ENCODE measurements around the gene SUPT16H.

GRCh38 chr14:21383848-21384493 lies at the start of gene SUPT16H:
- TF ChIP-seq CTCF (IDR thresholded peaks at IDR 0.05; ENCODE audit: low read depth, low read length, poor library complexity, severe bottlenecking) (no peak), EZH2phosphoT487 (IDR thresholded peaks at IDR 0.05; ENCODE audit: borderline replicate concordance, low read length) (no peak)
